Measurements from ENCODE around the gene MAPK8IP1.
"Not testable (repeated sequence)": the region's sequence is repeated elsewhere in the genome, so short reads cannot be mapped to it uniquely, and the experiment has no call there.

MAPK8IP1 gene

GRCh38 chr11:45885274-45885920 is at the start of gene MAPK8IP1:
MAPK8IP1 (plus strand) TSS chr11:45885651; CDS start chr11:45885821, 170 bp downstream.
- ChIA-PET POLR2A (ENCODE audit: low non-redundant PET) (no interaction called here), CTCF (no interaction called here)
- H3K27ac ChIP-seq: no peak within 1 kb of the TSS
- peak; percentile 73 for DNase-seq (ENCODE audit: low spot score)
- no peak for TF ChIP-seq CTCF (conservative IDR thresholded peaks at IDR 0.05; ENCODE audit: low read depth)

- POLR2A ChIA-PET (ENCODE audit: low non-redundant PET): no interaction called here
- TF ChIP-seq CTCF (conservative IDR thresholded peaks at IDR 0.05; ENCODE audit: low read depth): no peak
- H3K27ac ChIP-seq: no peak overlapping the region
- CTCF ChIA-PET: interaction anchor here (0.6 to 0.7 kb wide), 3 partner anchors 729 to 1499 kb away, joined by 3 read pairs; no protein-coding TSS in a partner anchor
- no peak for DNase-seq (ENCODE audit: low spot score)
Observed at GRCh38 chr11:45839204-45839603, 46.2 kb upstream of the MAPK8IP1 start.

- H3K27ac ChIP-seq; POLR2A ChIA-PET (ENCODE audit: low non-redundant PET); DNase-seq (ENCODE audit: low spot score); CTCF ChIA-PET: not testable (repeated sequence)
Observed at GRCh38 chr11:45840251-45840650, 45.2 kb upstream of the MAPK8IP1 start.

- CTCF ChIA-PET: interaction anchor here (0.7 to 1.5 kb wide), 3 partner anchors 43 to 163 kb away, joined by 3 to 4 read pairs (median 3); no protein-coding TSS in a partner anchor
- peak; percentile 87 for DNase-seq (ENCODE audit: low spot score)
- H3K27ac ChIP-seq: no peak overlapping the region
Observed at GRCh38 chr11:45843158-45843924, 42.1 kb upstream of the MAPK8IP1 start.

GRCh38 chr11:45844822-45845578 is 40.5 kb upstream of the MAPK8IP1 start:
- TF ChIP-seq CTCF (conservative IDR thresholded peaks at IDR 0.05; ENCODE audit: low read depth): no peak
- CTCF ChIA-PET: interaction anchor here (0.6 kb wide), 1 partner anchor 28 kb away, joined by 7 read pairs; no protein-coding TSS in a partner anchor
- DNase-seq (ENCODE audit: low spot score): no peak
- POLR2A ChIA-PET (ENCODE audit: low non-redundant PET): no interaction called here
- H3K27ac ChIP-seq: no peak overlapping the region

More at GRCh38 chr11:45843158-45843924, 42.1 kb upstream of the MAPK8IP1 start:
- POLR2A ChIA-PET (ENCODE audit: low non-redundant PET): no interaction called here
- TF ChIP-seq CTCF (conservative IDR thresholded peaks at IDR 0.05; ENCODE audit: low read depth): peak; percentile 96

GRCh38 chr11:45846174-45846675 is 39.2 kb upstream of the MAPK8IP1 start:
- no peak for DNase-seq (ENCODE audit: low spot score)
- CTCF ChIA-PET: no interaction called here
- POLR2A ChIA-PET (ENCODE audit: low non-redundant PET): interaction anchor here (0.7 kb wide), 1 partner anchor 74 kb away, joined by 3 read pairs; no protein-coding TSS in a partner anchor
- no peak for TF ChIP-seq CTCF (conservative IDR thresholded peaks at IDR 0.05; ENCODE audit: low read depth)
- no peak overlapping the region for H3K27ac ChIP-seq

Data from RWPE1 (cell line).